MG63 (cell line): Measurements from ENCODE around the gene SPACDR. TPM values are rescaled to one million over a fixed set of nuclear protein-coding genes. Genes with fewer than 3 reads are reported as not detected.

Experiments
- DNase-seq: peaks from one replicate; pipeline ENCODE4 v3.0.0-alpha.2; 2020
- H3K27me3 ChIP-seq: fragments of 250-450 bp; sonication (Bioruptor Pico); 2 replicates; pipeline ENCODE4 v1.5.1; 2020; ENCODE audit warnings: mild to moderate bottlenecking, moderate library complexity
- H3K36me3 ChIP-seq: fragments of 250-450 bp; sonication (Bioruptor Pico); 2 replicates; pipeline ENCODE4 v1.5.1; 2020; ENCODE audit warnings: mild to moderate bottlenecking, moderate library complexity
- H3K4me3 ChIP-seq: fragments of 250-450 bp; sonication (Bioruptor Pico); 2 replicates; pipeline ENCODE4 v1.5.1; 2020; ENCODE audit warnings: mild to moderate bottlenecking, moderate library complexity
- H3K9me3 ChIP-seq: fragments of 250-450 bp; sonication (Bioruptor Pico); 2 replicates; pipeline ENCODE4 v1.5.1; 2020; ENCODE audit warnings: mild to moderate bottlenecking, moderate library complexity
- total RNA-seq: library from RNA; depleted of rRNA; stranded (reverse); fragments of >200 nt; shearing (Covaris generic); gene quantifications from 2 replicates; pipeline ENCODE4 v1.2.3, GENCODE V29; 2014; ENCODE audit warnings: low replicate concordance

SPACDR gene
- total RNA-seq, 1 experiment from 2014 or later: 0.56 TPM

GRCh38 chr7:100432621-100433275 lies 31.3 kb downstream of the SPACDR start:
- DNase-seq: no peak
- no peaks in the 10 kb centered on the region for H3K9me3 ChIP-seq
- peaks cover 48% of the 10 kb centered on the region for H3K36me3 ChIP-seq
- no peaks in the 10 kb centered on the region for H3K27me3 ChIP-seq
- H3K4me3 ChIP-seq: no peak overlapping the region

- no peaks in the 10 kb centered on the region for H3K27me3 ChIP-seq
- no peak overlapping the region for H3K4me3 ChIP-seq
- peaks cover 48% of the 10 kb centered on the region for H3K36me3 ChIP-seq
- DNase-seq: no peak
- H3K9me3 ChIP-seq: no peaks in the 10 kb centered on the region
These were observed 32.0 kb downstream of the SPACDR start for GRCh38 chr7:100432053-100432452.

GRCh38 chr7:100431286-100431735 lies 32.7 kb downstream of the SPACDR start:
- Histone ChIP-seq H3K27me3 (no peaks in the 10 kb centered on the region), H3K4me3 (no peak overlapping the region), H3K9me3 (no peaks in the 10 kb centered on the region), H3K36me3 (peaks cover 48% of the 10 kb centered on the region)
- no peak for DNase-seq

- Histone ChIP-seq H3K36me3 (peaks cover 46% of the 10 kb centered on the region), H3K9me3 (no peaks in the 10 kb centered on the region), H3K4me3 (peak overlapping the region; percentile 94), H3K27me3 (no peaks in the 10 kb centered on the region)
- no peak for DNase-seq
These were observed 33.4 kb downstream of the SPACDR start for GRCh38 chr7:100430493-100431285.

- H3K4me3 ChIP-seq: peak within 1 kb of the TSS; percentile 94
These were observed 34.2 kb downstream of the SPACDR start, which contains the start of gene MEPCE for GRCh38 chr7:100429637-100430492. Gene MEPCE, plus strand, starts transcription at chr7:100429831. Its CDS starts 188 bp downstream, at chr7:100430019.

GRCh38 chr7:100428967-100429636 lies 35.0 kb downstream of the SPACDR start:
- Histone ChIP-seq H3K36me3 (peaks cover 30% of the 10 kb centered on the region), H3K4me3 (peak overlapping the region; percentile 94), H3K27me3 (no peaks in the 10 kb centered on the region), H3K9me3 (no peaks in the 10 kb centered on the region)
- peak; percentile 98 for DNase-seq

More at GRCh38 chr7:100429637-100430492, 34.2 kb downstream of the SPACDR start, which contains the start of gene MEPCE:
- H3K9me3 ChIP-seq: no peaks in the 10 kb centered on the region
- DNase-seq: peak; percentile 87
- peaks cover 38% of the 10 kb centered on the region for H3K36me3 ChIP-seq
- no peaks in the 10 kb centered on the region for H3K27me3 ChIP-seq

GRCh38 chr7:100428199-100428966 lies 35.7 kb downstream of the SPACDR start, which contains the start of gene ZCWPW1:
Gene ZCWPW1, minus strand, starts transcription at chr7:100428703. Its CDS starts 8,054 bp downstream, at chr7:100420649.
- Histone ChIP-seq H3K36me3 (peaks cover 23% of the 10 kb centered on the region), H3K4me3 (peak within 1 kb of the TSS; percentile 94), H3K9me3 (no peaks in the 10 kb centered on the region), H3K27me3 (no peaks in the 10 kb centered on the region)
- peak; percentile 94 for DNase-seq

GRCh38 chr7:100427762-100428198 lies 36.3 kb downstream of the SPACDR start:
- H3K4me3 ChIP-seq: peak overlapping the region; percentile 94
- H3K9me3 ChIP-seq: no peaks in the 10 kb centered on the region
- peaks cover 17% of the 10 kb centered on the region for H3K36me3 ChIP-seq
- no peaks in the 10 kb centered on the region for H3K27me3 ChIP-seq
- no peak for DNase-seq

- Histone ChIP-seq H3K36me3 (peaks cover 11% of the 10 kb centered on the region), H3K9me3 (no peaks in the 10 kb centered on the region), H3K27me3 (no peaks in the 10 kb centered on the region), H3K4me3 (no peak overlapping the region)
- no peak for DNase-seq
These were observed 37.5 kb downstream of the SPACDR start for GRCh38 chr7:100426516-100426915.

- Histone ChIP-seq H3K27me3 (no peaks in the 10 kb centered on the region), H3K9me3 (no peaks in the 10 kb centered on the region), H3K4me3 (no peak overlapping the region), H3K36me3 (peaks cover 2% of the 10 kb centered on the region; the same call in 1 of the 2 replicates)
- no peak for DNase-seq
These were observed 38.7 kb downstream of the SPACDR start for GRCh38 chr7:100425347-100425746.

- Histone ChIP-seq H3K27me3 (no peaks in the 10 kb centered on the region), H3K36me3 (no peaks in the 10 kb centered on the region), H3K9me3 (no peaks in the 10 kb centered on the region), H3K4me3 (no peak overlapping the region)
- DNase-seq: no peak
These were observed 40.7 kb downstream of the SPACDR start for GRCh38 chr7:100423315-100423714.

- H3K36me3 ChIP-seq: no peaks in the 10 kb centered on the region
These were observed 44.3 kb downstream of the SPACDR start for GRCh38 chr7:100419660-100420226.

GRCh38 chr7:100418930-100419659 lies 45.0 kb downstream of the SPACDR start:
- Histone ChIP-seq H3K36me3 (no peaks in the 10 kb centered on the region), H3K4me3 (no peak overlapping the region), H3K27me3 (no peaks in the 10 kb centered on the region), H3K9me3 (no peaks in the 10 kb centered on the region)
- DNase-seq: no peak

More at GRCh38 chr7:100419660-100420226, 44.3 kb downstream of the SPACDR start:
- H3K4me3 ChIP-seq: no peak overlapping the region
- H3K27me3 ChIP-seq: no peaks in the 10 kb centered on the region
- DNase-seq: no peak
- H3K9me3 ChIP-seq: no peaks in the 10 kb centered on the region

GRCh38 chr7:100415448-100415847 lies 48.6 kb downstream of the SPACDR start:
- Histone ChIP-seq H3K9me3 (no peaks in the 10 kb centered on the region), H3K4me3 (no peak overlapping the region), H3K36me3 (no peaks in the 10 kb centered on the region), H3K27me3 (no peaks in the 10 kb centered on the region)
- DNase-seq: no peak
